ENCODE measurements around the gene EFNA2. TPM values are rescaled to one million over a fixed set of nuclear protein-coding genes. Genes with fewer than 3 reads are reported as not detected.

The EFNA2 gene
- total RNA-seq = not detected in 2 replicates

DNA sequence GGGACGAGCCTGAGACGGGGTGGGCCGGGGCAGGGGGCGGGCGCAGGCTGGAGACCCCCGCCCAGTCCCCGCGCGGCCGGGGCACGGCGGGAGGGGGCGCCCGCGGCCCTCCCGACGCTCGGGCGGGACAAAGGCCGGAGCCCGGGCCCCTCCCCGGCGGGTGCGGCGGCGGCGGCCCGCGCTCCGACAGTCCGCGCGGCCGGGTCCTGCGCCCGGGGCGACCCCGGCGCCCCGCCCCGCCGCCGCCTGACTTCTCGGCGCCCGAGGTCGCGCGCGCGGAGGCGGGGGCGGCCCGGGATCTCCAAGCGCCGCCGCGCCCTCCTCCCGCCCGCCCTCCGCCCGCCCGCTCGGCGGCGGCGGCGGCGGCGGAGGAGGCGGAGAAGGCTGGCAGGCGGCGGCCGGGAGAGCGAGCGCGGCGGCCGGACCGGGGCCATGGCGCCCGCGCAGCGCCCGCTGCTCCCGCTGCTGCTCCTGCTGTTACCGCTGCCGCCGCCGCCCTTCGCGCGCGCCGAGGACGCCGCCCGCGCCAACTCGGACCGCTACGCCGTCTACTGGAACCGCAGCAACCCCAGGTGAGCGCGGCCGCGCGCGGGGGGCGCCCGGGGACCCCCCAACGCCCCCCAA lies at the start of gene EFNA2:
Gene EFNA2, plus strand, starts transcription at position 137 of the 624 bp plus-strand sequence. Its CDS starts 296 bp downstream, at position 433.

DNA sequence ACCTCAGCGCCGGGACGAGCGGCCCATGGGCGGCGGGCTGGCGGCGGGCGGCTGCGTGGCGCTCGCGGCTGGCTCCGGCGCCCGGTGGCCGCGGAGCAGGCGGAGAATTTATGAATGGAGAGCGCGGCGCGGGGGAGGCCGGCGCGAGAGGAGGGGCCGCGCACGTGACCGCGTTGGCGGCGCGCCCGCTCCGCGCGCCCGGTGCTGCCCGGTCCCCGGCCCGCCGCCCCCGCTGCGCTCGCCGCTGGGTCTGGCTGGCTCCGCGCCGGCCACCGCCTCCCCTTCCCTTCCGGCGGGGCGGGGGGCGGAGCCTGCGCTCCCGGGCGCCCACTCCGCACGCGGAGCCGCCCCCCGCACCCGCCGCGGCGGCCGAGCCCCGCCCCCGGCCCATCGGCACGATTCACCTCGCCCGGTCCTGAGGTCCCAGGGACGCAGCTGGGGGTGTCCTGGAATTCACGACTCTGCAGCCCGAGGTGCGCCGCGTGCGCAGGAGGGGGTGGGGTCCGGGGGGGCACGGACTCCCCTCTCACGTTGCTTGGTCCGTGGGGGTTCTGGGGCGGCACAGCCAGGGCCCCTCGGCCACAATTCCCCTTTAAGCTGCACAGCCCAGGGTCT lies 47.8 kb upstream of the EFNA2 start, which contains the start of gene CBARP:
Gene CBARP, minus strand, starts transcription at position 252 of the 615 bp plus-strand sequence. CDS start 1,905 bp downstream, outside the sequence.

DNA sequence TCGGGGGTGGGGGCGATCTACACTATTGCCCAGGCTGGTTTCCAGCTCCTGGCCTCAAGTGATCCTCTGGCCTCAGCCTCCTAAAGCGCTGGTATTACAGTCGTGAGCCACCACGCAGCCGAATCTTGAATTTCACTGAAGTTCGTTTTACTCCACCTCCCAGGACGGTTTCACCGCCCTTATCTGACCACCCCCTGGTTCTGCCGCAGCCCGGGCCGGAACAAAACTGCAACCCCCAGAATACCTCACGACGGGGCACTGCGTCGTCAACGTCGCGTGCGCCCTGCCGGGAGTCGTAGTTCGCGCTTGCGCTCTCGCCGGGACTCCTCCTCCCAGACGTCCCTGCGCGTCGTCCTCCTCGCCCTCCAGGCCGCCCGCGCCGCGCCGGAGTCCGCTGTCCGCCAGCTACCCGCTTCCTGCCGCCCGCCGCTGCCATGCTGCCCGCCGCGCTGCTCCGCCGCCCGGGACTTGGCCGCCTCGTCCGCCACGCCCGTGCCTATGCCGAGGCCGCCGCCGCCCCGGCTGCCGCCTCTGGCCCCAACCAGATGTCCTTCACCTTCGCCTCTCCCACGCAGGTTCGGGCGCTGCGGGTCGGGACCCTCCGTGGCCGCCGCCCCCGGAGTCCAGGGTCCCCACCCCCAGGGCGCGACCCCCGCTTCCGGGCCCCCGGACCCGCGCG lies 44.1 kb upstream of the EFNA2 start, which contains the start of gene ATP5F1D:
Gene ATP5F1D, plus strand, starts transcription at position 335 of the 679 bp plus-strand sequence. Its CDS starts 100 bp downstream, at position 435.

DNA sequence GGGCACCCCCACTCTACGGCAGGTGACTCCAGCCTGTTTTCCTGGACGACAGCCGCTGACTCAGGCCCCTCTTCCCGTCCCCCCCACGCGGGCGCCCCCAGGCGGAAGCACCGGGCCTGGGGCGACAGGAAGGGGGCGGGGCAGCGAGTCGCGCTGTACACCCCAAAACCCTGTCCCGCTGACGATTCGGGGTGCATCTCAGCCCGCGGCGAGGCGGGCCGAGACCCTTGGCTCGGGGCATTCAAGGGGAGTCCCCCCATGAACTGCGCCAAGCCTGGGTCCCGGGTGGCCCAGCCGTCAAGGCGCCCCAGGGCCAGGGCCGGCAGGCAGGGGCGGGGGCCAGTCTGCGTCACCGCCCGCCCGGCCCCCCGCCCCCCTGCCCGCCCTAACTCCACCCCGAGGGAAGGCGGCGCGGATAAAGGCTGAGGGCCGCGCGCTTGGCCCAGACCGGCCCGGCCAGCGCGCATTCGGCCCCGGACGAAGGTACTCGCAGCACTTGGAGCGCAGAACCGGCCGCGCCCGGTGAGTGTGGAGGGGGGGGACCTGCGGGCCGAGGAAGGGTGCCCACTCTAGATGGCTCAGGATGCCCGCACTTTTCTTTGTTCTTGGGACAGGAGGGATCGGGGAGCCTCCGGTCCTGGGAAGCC lies 37.4 kb upstream of the EFNA2 start, which contains the start of gene MIDN:
Gene MIDN, plus strand, starts transcription at position 445 of the 647 bp plus-strand sequence. CDS start 1,714 bp downstream, outside the sequence.

DNA sequence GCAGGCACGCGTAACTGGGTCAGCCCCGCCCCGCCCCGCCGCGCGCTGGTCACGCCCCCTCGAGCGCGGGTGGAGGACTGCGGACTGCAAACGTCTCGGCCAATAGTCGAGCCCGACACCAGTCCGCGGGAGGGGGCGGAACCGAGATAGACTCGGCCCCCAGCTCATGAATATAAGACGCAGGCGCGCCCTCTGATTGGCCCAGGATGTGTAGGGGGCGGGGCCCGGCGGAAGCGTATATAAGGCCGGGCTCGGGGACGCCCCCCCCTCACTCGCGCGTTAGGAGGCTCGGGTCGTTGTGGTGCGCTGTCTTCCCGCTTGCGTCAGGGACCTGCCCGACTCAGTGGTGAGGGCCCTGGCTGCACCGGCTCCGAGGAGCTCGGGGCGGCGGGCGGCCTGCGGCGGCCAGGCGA lies 16.6 kb upstream of the EFNA2 start, which contains the start of gene CIRBP:
Gene CIRBP, plus strand, starts transcription at position 268 of the 413 bp plus-strand sequence. CDS start 1,602 bp downstream, outside the sequence.

DNA sequence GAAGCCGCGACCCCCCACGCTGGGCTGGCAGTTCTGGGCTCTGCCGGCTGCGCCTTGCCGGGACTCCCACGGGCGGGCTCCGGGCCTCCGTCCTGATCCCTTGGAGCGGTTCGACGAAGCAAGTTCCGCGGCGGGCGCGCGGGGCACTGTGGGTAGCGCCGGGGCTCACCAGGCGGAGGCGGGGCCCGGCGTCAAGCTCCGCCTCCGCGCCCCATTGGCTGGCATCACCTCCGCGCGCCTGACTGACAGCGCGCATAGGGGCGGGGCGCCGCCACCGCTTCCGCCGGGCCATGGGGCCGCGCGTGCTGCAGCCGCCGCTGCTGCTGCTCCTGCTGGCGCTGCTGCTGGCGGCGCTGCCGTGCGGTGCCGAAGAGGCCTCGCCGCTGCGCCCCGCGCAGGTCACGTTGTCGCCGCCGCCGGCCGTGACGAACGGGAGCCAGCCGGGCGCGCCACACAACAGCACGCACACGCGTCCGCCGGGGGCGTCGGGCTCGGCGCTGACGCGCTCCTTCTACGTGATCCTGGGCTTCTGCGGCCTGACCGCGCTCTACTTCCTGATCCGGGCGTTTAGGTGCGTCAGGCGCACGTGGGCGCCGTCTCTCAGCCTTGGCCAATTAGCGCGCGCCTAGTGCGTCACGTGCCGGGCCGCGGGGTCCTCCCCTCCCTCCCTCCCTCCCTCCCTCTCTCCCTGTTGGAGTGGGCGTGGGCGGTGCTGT lies 10.3 kb upstream of the EFNA2 start, which contains the start of gene FAM174C:
Gene FAM174C, plus strand, starts transcription at position 271 of the 716 bp plus-strand sequence. Its CDS starts 20 bp downstream, at position 291.

Other genes starting within 250 kb of the EFNA2 start
- 15.1 and 16.1 TPM in 2 replicates for gene ABCA7, start 245.8 kb upstream of the EFNA2 start, total RNA-seq
- 4.6 and 4.8 TPM in 2 replicates for gene ARHGAP45, start 218.7 kb upstream of the EFNA2 start, total RNA-seq
- gene POLR2E, start 190.5 kb upstream of the EFNA2 start, total RNA-seq = 53.0 and 84.9 TPM in 2 replicates
- gene GPX4, start 181.9 kb upstream of the EFNA2 start, total RNA-seq = 220 and 224 TPM in 2 replicates
- gene SBNO2, start 111.6 kb upstream of the EFNA2 start, total RNA-seq = 23.2 and 120 TPM in 2 replicates
- gene STK11, start 80.1 kb upstream of the EFNA2 start, total RNA-seq = 110 and 132 TPM in 2 replicates
- 2.4 and 6.0 TPM in 2 replicates for gene CBARP, start 47.9 kb upstream of the EFNA2 start, total RNA-seq
- 6.5 and 28.9 TPM in 2 replicates for gene ATP5F1D, start 44.1 kb upstream of the EFNA2 start, total RNA-seq
- 32.1 and 46.6 TPM in 2 replicates for gene MIDN, start 37.3 kb upstream of the EFNA2 start, total RNA-seq
- gene CIRBP, start 16.5 kb upstream of the EFNA2 start, total RNA-seq = 82.7 and 181 TPM in 2 replicates
- gene FAM174C, start 10.3 kb upstream of the EFNA2 start, total RNA-seq = 22.5 and 35.5 TPM in 2 replicates
- 64.0 and 67.3 TPM in 2 replicates for gene NDUFS7, start 98.0 kb downstream of the EFNA2 start, total RNA-seq
- 2.4 and 26.9 TPM in 2 replicates for gene GAMT, start 115.7 kb downstream of the EFNA2 start, total RNA-seq
- 58.0 and 108 TPM in 2 replicates for gene DAZAP1, start 121.7 kb downstream of the EFNA2 start, total RNA-seq
- gene RPS15, start 152.5 kb downstream of the EFNA2 start, total RNA-seq = 288 and 442 TPM in 2 replicates
- gene APC2, start 164.2 kb downstream of the EFNA2 start, total RNA-seq = 0.14 and 0.34 TPM in 2 replicates
- 29.7 and 32.3 TPM in 2 replicates for gene C19orf25, start 193.3 kb downstream of the EFNA2 start, total RNA-seq
- 0.68 and 1.2 TPM in 2 replicates for gene PCSK4, start 204.5 kb downstream of the EFNA2 start, total RNA-seq
- 1.4 and 4.2 TPM in 2 replicates for gene REEP6, start 205.3 kb downstream of the EFNA2 start, total RNA-seq
- gene ADAMTSL5, start 227.1 kb downstream of the EFNA2 start, total RNA-seq = 3.1 and 8.6 TPM in 2 replicates
- gene PLK5, start 238.2 kb downstream of the EFNA2 start, total RNA-seq = not detected in 2 replicates